Left renal cortex interstitium (tissue), 4 donors: ENCODE data around the gene RIPPLY3. TPM values are rescaled to one million over a fixed set of nuclear protein-coding genes. Genes with fewer than 3 reads are reported as not detected.

Experiments
- DNase-seq, 4 donors: peaks; one replicate each; pipeline ENCODE4 v3.0.0-alpha.2; 2013; ENCODE audit warnings: low read depth in 4 of 4, low spot score in 2 of 4, missing footprints in 1 of 4
- polyA plus RNA-seq, 4 donors: library from polyadenylated mRNA; unstranded; fragments of 120-200 nt; gene quantifications; one replicate each; pipeline ENCODE4 v1.2.1, GENCODE V29; 2013; ENCODE audit not compliant: insufficient read length in 4 of 4

RIPPLY3 gene
- 1 to 10 TPM; 1.6 to 2.8 (median 2.4) TPM for polyA plus RNA-seq

DNA sequence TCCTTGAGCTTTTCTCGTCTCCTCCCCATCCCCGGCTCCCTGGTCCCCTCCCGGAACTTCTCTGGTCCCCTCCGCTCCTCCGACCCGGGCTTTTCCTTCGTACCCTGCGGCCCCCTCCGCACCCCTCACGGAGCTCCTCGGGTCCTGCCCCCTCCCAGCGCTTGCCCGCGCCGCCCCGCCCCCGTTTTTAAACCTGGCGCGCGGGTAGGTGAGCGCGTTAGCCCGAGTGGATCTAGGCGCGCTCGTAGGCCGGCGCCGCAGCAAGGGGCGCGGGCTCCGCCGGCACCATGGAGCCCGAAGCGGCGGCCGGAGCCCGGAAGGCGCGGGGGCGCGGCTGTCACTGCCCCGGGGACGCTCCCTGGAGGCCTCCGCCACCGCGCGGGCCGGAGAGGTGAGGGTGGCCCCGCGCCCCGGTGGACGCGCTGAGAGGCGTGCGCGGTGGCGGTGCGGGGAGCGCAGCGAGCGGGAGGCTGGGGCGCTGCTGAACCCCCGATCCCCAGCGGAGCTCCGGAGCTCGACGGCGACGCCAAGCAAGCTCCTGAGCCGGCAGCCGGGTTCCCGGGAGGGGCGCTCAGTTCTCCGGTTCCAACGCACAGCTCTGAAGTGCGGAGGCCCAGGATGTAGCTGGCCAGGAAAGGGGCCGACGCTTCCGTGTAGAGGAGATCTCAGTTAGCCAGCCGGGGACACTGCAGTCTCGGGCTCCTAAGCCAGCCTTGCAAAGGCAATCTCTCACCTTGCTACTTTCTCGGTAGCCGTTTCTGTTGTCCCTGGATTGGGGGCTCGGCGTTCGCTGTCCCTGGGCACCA, at the start of gene RIPPLY3:
Gene RIPPLY3, plus strand, starts transcription at position 217 of the 806 bp plus-strand sequence. Its CDS starts 71 bp downstream, at position 288.
- no peak for DNase-seq

- DNase-seq, result no peak
Observed at GRCh38 chr21:36959020-36959835, 47.3 kb upstream of the RIPPLY3 start.

DNA sequence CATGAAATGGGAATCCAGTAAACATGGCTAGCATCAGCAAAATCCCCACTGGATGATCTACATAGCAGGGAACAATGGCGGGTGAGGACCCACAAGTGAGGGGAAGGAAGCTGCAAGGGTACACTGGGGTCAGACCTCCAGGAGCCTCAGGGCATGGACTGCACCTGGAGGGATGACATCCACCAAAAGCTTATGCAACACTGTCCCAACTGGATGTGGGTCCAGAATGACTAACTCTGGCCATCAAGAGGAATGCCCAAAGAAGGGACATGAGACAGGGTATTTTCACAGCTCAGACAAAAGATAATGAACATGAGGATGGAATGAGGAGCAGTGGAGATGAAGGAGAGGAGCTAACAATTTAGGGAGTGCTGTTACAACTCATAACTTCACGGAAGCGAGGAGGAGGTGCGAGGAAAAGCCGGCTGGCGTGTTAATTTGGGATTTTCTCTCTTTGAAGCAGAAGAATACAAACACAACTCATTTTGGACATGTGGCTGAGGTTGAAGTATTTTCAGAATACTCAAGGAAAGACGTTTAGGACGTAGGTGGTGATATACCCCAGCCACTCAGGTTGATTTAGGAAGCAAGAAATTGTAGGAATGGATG, 45.7 kb upstream of the RIPPLY3 start:
- DNase-seq, result no peak

DNA sequence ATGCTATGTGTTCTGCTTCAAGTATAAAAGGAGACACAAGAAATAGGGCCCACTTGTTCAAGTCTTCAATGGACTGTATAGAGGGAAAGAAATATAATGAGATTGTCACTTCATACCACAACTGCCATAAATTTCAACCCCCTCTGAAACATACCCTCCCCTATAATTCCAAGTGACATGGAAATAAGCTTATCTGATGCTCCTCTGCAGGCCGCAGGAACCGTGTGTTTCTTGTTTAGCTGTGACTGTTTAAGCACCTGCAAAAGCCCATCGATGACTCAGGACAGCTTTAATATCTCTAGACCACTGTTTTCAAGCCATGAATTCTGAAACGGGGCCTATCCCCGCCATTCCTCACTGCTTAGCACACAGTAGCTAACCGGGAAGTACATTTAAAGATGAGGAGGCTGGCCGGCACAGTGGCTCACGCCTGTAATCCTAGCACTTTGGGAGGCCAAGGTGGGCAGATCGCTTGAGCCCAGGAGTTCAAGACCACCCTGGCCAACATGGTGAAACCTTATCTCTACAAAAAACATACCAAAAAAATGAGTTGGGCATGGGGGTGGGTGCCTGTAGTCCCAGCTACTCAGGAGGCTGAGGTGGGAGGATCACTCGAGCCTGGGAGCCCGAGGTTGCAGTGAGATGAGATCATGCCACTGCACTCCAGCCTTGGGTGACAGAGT, 44.3 kb upstream of the RIPPLY3 start:
- DNase-seq, result no peak

DNA sequence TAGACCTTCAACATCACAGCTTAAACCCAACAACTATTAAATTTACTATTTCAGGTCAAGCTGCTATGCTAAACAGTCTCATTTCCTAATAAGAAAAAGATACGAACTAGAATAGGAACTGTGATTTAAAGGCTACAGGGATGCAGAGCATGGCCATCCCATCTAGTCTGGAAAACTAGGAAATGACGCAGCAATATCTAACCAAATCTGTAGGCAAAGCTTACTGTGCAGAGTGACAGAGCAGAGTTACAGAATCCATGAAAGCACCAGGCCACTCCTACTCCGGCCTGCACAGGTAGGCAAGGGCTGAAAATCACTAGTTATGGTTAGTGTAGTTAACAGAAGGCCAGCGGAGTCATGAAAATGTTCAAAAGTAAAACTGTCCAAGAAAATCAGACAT, 42.1 kb upstream of the RIPPLY3 start:
- no peak for DNase-seq

DNA sequence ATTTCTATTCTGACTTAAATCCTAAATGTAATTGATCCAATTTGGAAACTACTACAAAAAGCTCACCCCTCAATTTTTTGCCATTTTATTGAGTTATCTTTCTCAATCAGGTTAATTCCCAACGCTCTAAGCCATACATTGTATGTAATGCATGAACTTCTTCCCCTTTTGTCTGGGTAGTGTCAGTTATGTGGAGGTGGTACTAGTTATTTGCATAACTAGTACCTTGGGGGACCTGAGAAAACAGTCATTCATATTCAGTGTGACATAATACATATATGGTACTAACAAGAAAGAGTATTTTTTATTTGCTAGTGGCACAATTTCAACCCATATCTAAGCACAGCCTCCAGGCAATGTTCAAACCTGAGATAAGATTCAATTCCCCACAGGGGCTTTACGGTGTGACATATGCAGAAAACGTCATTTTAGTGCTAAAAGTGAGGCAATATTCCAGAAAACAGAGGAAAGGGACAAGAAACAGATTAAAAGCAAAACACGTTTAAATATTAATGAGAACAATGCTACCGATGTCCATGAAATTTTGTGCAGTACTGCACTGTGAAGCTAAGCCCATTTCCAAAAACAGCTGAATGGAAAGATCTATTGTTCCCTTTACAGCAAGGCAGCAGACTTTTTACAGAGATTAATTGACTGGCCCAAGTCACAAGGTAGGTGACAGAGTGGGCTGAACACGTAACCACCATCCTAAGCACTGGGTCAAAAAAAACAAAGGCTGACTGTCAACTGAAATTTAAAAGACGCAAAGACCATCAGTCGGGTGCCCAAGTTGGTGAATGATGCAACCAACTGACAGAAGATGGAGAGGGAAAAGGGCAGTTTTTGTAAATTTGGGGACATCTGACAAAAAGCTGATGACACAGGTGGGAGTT, 41.4 kb upstream of the RIPPLY3 start:
- no peak for DNase-seq

DNA sequence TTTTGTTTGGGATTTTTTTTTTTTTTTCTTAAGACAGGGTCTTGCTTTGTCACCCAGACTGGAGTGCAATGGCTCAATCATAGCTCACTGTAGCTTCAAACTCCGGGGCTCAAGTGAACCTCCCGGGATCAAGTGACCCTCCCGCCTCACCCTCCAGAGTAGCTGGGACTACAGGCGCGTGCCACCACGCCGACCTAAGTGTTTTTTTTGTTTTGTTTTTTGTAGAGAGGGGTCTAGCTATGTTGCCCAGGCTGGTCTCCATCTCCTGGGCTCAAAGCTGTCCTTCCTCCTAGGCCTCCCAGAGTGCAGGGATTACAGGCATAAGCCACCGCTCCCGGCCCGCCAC, 40.8 kb upstream of the RIPPLY3 start:
- DNase-seq, result no peak

DNA sequence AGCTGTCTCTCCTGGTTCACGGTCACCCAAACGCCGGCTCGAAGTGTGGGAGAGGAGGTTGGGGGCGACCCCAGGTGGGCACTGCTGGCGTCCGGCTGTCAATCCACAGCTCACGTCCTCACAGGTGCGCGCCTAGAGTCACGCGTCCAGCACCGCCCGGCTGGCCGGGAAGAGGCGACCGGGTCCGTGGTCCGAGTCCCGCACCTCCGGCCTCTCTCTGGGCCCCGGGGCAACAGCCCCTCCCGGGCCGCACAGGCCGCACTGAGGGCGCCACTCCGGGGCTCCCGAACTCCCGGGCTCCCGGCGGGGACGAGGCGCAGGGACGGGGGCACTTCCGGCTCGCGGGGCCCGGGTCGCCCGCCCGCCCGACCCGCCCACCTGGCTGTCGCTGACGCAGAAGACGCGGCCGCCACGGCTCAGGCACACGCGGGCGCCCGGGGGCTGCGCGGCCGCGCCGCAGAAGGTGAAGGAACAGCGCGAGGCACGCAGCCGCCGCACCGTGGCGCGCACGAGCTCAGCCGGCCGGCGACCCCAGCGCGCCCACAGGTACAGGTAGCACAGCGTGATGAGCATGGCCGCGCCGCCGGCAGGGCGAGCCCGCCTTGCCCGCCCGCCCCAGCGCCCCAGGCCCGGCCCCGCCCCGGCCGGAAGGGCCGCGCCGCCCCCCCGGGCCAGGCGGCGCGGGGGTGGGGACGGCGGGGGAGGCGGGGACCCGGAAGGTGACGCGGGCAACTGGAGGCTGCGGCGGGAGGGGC, 40.3 kb upstream of the RIPPLY3 start, which contains the start of gene HLCS:
Gene HLCS, minus strand, starts transcription at position 604 of the 755 bp plus-strand sequence. Its CDS starts 31 bp downstream, at position 573.
- no peak for DNase-seq

- no peak for DNase-seq
Observed at GRCh38 chr21:36966821-36967768, 39.4 kb upstream of the RIPPLY3 start.

DNA sequence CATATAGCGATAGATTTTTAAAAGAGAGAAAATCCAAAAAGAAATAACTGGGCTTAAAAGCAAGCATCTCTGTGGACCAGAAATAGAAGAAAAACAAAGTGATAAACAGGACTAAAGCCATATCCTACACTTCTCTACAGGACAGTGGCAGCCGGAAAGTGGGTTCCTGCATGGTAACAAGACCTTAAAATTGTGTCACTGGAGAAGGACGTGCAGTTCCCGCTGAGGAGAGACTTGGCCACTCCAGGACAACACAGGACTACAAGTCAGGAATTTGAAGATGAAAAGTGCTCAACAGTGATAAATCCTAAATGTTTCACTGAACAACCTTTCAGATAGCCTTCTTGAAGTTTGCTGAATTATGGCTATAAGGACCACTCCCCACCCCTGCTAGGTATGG, 38.1 kb upstream of the RIPPLY3 start:
- no peak for DNase-seq

- DNase-seq, result no peak
Observed at GRCh38 chr21:36968976-36969375, 37.5 kb upstream of the RIPPLY3 start.

DNA sequence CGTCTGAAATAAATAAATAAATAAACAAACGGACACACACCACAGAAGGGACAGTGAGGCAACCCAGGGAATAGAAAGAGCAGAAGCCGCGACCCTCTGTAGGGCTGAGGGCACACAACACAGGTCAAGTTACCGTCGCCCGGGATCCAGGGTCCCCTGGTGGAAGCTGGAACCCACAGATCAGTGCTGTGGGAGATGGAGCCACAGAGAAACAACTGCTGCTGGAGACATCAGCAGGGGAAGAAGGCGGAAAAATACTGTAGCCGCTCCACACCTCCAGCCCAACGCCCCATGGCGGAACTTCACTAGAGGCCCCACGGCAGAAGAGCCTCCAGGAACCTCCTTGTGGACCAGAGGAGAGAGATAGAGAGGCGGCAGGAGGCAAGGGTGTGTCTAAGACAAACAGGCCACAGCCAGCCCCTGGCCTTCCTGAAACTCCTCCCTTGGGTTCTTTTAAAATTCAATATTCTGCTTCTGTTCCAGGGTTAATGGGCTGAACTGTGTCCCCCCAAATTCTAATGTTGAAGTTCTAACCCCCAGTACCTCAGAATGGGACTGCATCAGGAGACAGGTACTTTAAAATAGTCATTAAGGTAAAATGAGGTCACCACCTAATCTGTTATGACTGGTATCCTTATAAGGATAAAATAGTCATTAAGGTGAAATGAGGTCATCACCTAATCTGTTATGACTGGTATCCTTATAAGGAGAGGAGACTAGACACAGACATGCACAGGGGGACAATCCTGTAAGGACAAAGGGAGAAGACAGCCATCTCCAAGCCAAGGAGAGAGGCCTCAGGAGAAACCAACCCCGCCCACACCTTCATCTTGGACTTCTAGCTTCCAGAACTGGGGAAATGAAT, 32.3 kb upstream of the RIPPLY3 start:
- DNase-seq, result no peak

DNA sequence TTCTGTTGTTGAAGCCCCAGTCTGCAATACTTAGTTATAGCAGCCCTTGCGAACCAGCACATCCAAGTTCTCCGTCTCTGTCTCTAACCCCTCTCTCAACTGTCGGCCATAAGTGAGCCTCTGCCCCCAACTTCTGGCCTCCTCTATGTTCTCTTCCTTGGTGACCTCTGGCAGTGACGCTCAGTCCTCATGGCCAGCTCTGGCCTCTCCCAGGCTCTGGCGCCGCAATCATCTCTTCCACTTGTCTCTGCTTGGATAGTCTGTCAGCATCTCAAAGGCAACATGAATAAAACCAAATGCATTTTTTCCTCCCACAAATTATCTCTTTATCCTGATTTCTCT, 31.7 kb upstream of the RIPPLY3 start:
- DNase-seq, result no peak

- no peak for DNase-seq
Observed at GRCh38 chr21:36976228-36976861, 30.2 kb upstream of the RIPPLY3 start.

DNA sequence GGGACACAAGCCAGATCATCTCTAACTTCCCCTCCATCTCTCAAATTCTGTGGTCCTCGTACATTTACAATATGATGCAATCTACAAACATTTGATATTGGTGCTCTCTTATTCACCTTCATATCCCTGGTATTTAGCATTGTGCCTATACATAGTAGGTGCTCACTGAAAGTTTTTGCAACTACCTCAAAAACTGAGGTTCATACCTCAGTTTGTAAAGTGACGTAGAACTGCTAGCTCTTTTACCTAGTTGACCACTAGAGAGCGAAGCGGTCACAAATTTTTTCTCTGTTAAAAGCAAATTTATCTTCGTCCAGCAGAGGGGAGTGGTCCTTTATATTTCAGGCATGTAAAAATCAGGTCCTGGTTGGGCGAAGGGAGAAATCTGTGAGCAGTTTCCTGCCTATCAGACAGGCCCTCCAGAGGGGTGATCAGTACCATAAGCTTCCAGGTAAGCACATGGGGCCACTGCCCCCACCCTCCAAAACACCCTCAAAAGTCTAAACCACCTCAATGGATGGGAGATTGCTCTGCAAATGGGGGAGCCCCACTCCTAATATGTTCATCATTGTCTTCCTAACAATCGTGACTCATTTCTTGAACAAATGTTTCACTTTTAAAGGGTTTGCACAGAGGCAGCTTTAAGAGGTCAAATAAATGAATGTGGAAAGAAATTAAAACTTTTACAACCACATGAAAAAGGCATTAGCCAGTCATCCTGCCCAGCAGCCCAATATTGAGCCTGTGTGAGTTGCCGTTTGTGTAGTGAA, 29.4 kb upstream of the RIPPLY3 start:
- DNase-seq, result peak in 2 of 4 donors; percentile 68 to 80
